ENCODE data around the gene PRSS21. TPM values are rescaled to one million over a fixed set of nuclear protein-coding genes. Genes with fewer than 3 reads are reported as not detected.

Gene PRSS21
- polyA plus RNA-seq, 1 of the 3 experiments (the other 2 are of a cell fraction) = not detected

- POLR2A ChIA-PET = no interaction called here
- CTCF ChIA-PET = no interaction called here
- TF ChIP-seq SIN3A (IDR thresholded peaks at IDR 0.05; ENCODE audit: borderline replicate concordance, low read depth, low read length) (no peak), TEAD4 (IDR thresholded peaks at IDR 0.05; ENCODE audit: borderline replicate concordance, insufficient read depth) (no peak), EZH2phosphoT487 (IDR thresholded peaks at IDR 0.05; ENCODE audit: borderline replicate concordance, low read depth) (no peak), YY1 (IDR thresholded peaks at IDR 0.05; ENCODE audit: low read depth) (no peak), TCF12 (IDR thresholded peaks at IDR 0.05) (no peak), JUND (IDR thresholded peaks at IDR 0.05) (no peak), MEF2A (IDR thresholded peaks at IDR 0.05; ENCODE audit: borderline replicate concordance, low read depth) (no peak)
- TF ChIP-seq, protein P1, sequence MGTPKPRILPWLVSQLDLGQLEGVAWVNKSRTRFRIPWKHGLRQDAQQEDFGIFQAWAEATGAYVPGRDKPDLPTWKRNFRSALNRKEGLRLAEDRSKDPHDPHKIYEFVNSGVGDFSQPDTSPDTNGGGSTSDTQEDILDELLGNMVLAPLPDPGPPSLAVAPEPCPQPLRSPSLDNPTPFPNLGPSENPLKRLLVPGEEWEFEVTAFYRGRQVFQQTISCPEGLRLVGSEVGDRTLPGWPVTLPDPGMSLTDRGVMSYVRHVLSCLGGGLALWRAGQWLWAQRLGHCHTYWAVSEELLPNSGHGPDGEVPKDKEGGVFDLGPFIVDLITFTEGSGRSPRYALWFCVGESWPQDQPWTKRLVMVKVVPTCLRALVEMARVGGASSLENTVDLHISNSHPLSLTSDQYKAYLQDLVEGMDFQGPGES (IDR thresholded peaks at IDR 0.05; ENCODE audit: low read depth, low read length) = no peak
- H3K79me2 ChIP-seq (ENCODE audit: insufficient read depth) = no peaks in the 10 kb centered on the region
- H2AFZ ChIP-seq (ENCODE audit: low read depth) = no peak overlapping the region
- H4K20me1 ChIP-seq (ENCODE audit: insufficient read depth) = no peaks in the 10 kb centered on the region
- H3K27me3 ChIP-seq (ENCODE audit: insufficient read depth) = no peaks in the 10 kb centered on the region
- H3K4me1 ChIP-seq (ENCODE audit: control insufficient read depth in 1 of 2, insufficient read depth in 2 of 2, low read depth in 1 of 2, low read length in 1 of 2) = peaks cover 0 to 24% of the 10 kb centered on the region in 2 experiments; a peak in 1 of 4 replicates
- H3K9ac ChIP-seq = no peak overlapping the region
- no peaks in the 10 kb centered on the region for H3K36me3 ChIP-seq (replicated peaks in 1 of 2; ENCODE audit: control insufficient read depth in 1 of 2, insufficient read depth in 2 of 2, low read length in 1 of 2)
- no peaks in the 10 kb centered on the region for H3K9me3 ChIP-seq
- no peak overlapping the region for H3K4me2 ChIP-seq
- DNase-seq = no peak
- H3K27ac ChIP-seq (ENCODE audit: low read depth in 2 of 2, low read length in 1 of 2) = no peak overlapping the region
- H3F3A ChIP-seq (replicated peaks; ENCODE audit: insufficient read depth) = no peaks in the 10 kb centered on the region
- no peak overlapping the region for H3K4me3 ChIP-seq (ENCODE audit: low read depth in 2 of 2, low read length in 1 of 2)
- H3K9me2 ChIP-seq = no peaks in the 10 kb centered on the region
- 48% methylated on average over 14 of the region's 18 CpGs for WGBS (ENCODE audit: low lambda C conversion rate)
Observed at GRCh38 chr16:2819179-2819938, 2.3 kb downstream of the PRSS21 start.

GRCh38 chr16:2819939-2820835 is 3.1 kb downstream of the PRSS21 start:
- POLR2A ChIA-PET = interaction anchor here (1.5 kb wide), 1 partner anchor 43 kb away, joined by 6 read pairs; the partner anchor contains the start of gene ELOB
- TF ChIP-seq POLR2AphosphoS5 (IDR thresholded peaks at IDR 0.05; ENCODE audit: low read depth, low read length) = no peak
- TF ChIP-seq, protein P1 (IDR thresholded peaks at IDR 0.05; ENCODE audit: low read depth, low read length) = no peak
- no peak for TF ChIP-seq NFIC (IDR thresholded peaks at IDR 0.05; ENCODE audit: borderline replicate concordance)
- TF ChIP-seq TCF12 (IDR thresholded peaks at IDR 0.05) = no peak
- TF ChIP-seq MEF2A (IDR thresholded peaks at IDR 0.05; ENCODE audit: borderline replicate concordance, low read depth) = no peak
- no peak for TF ChIP-seq TEAD4 (IDR thresholded peaks at IDR 0.05; ENCODE audit: borderline replicate concordance, insufficient read depth)
- TF ChIP-seq GATA2 (CRISPR knock-in tag; IDR thresholded peaks at IDR 0.05) = no peak
- TF ChIP-seq JUND (IDR thresholded peaks at IDR 0.05) = no peak
- TF ChIP-seq USF1 (IDR thresholded peaks at IDR 0.05; ENCODE audit: borderline replicate concordance, low read depth) = no peak
- TF ChIP-seq RCOR1 (IDR thresholded peaks at IDR 0.05; ENCODE audit: low read length) = no peak
- TF ChIP-seq YY1 (IDR thresholded peaks at IDR 0.05; ENCODE audit: low read depth) = no peak
- no peak for TF ChIP-seq CTCF (IDR thresholded peaks at IDR 0.05)

More at GRCh38 chr16:2819939-2820835, 3.1 kb downstream of the PRSS21 start:
- H3K27me3 ChIP-seq (ENCODE audit: insufficient read depth) = no peaks in the 10 kb centered on the region
- H4K20me1 ChIP-seq (ENCODE audit: insufficient read depth) = no peaks in the 10 kb centered on the region
- H3K4me3 ChIP-seq (ENCODE audit: low read depth in 2 of 2, low read length in 1 of 2) = no peak overlapping the region
- H3K36me3 ChIP-seq (replicated peaks in 1 of 2; ENCODE audit: control insufficient read depth in 1 of 2, insufficient read depth in 2 of 2, low read length in 1 of 2) = no peaks in the 10 kb centered on the region
- WGBS (ENCODE audit: low lambda C conversion rate) = 62% methylated on average over 11 of the region's 17 CpGs
- H3K9me2 ChIP-seq = no peaks in the 10 kb centered on the region
- no peak overlapping the region for H3K9ac ChIP-seq
- H3F3A ChIP-seq (replicated peaks; ENCODE audit: insufficient read depth) = no peaks in the 10 kb centered on the region
- CTCF ChIA-PET = no interaction called here
- H3K4me2 ChIP-seq = no peak overlapping the region
- no peak overlapping the region for H2AFZ ChIP-seq (ENCODE audit: low read depth)
- DNase-seq = no peak
- H3K79me2 ChIP-seq (ENCODE audit: insufficient read depth) = no peaks in the 10 kb centered on the region
- peak overlapping the region in 1 of 2 experiments; percentile 14; a peak in 1 of 4 replicates for H3K27ac ChIP-seq (ENCODE audit: low read depth in 2 of 2, low read length in 1 of 2)
- H3K4me1 ChIP-seq (ENCODE audit: control insufficient read depth in 1 of 2, insufficient read depth in 2 of 2, low read depth in 1 of 2, low read length in 1 of 2) = peaks cover 0 to 24% of the 10 kb centered on the region in 2 experiments; a peak in 1 of 4 replicates
- no peaks in the 10 kb centered on the region for H3K9me3 ChIP-seq
